Upper lobe of right lung (tissue), 1 donor: ENCODE measurements around the gene PHRF1. TPM values are rescaled to one million over a fixed set of nuclear protein-coding genes. Genes with fewer than 3 reads are reported as not detected.
A peak's percentile ranks its signal among the peaks of the same experiment; 100 is the strongest.

ENCODE experiments used
- ATAC-seq: fragments of 200-7000 bp; cut with Tn5 transposase; one replicate; pipeline ENCODE4 v1.9.1; 2020; ENCODE audit warnings: mild to moderate bottlenecking, moderate library complexity
- DNase-seq: peaks from one replicate; pipeline ENCODE4 v3.0.0-alpha.2; 2020
- H3K27ac ChIP-seq: fragments of 200-600 bp; one replicate; pipeline ENCODE4 v1.8.0; 2022
- H3K27me3 ChIP-seq: fragments of 200-600 bp; one replicate; pipeline ENCODE4 v1.8.0; 2022; ENCODE audit warnings: mild to moderate bottlenecking
- H3K36me3 ChIP-seq: fragments of 200-600 bp; one replicate; pipeline ENCODE4 v1.8.0; 2022
- H3K4me1 ChIP-seq: fragments of 200-600 bp; one replicate; pipeline ENCODE4 v1.8.0; 2022
- H3K4me3 ChIP-seq: fragments of 200-600 bp; one replicate; pipeline ENCODE4 v1.8.0; 2022; ENCODE audit warnings: mild to moderate bottlenecking
- H3K9me3 ChIP-seq: fragments of 200-600 bp; one replicate; pipeline ENCODE4 v1.8.0; 2022
- CTCF ChIP-seq: fragments of 200-600 bp; IDR thresholded peaks from one replicate; pipeline ENCODE4 v1.8.0; 2022; ENCODE audit warnings: antibody characterized with exemption
- intact Hi-C: fragments of 100-400 bp; cut with DNase I; formaldehyde crosslinking; loops from one replicate; pipeline ENCODE4 v1.11.0; 2022
- total RNA-seq: library from RNA; stranded (reverse); fragmentation: NEBNext Ultra II Directional; extraction: Animal tissue kit (Norgen Biotek cat#: 25700); gene quantifications from one replicate; pipeline ENCODE4 v1.2.1, GENCODE V29; 2021
- donor health status: DM: no; HTN: yes; CAD: no; lungs with severe emphysema.

Gene PHRF1
- total RNA-seq, 1 donor from 2014 or later = 31.0 TPM

- Histone ChIP-seq H3K9me3 (no peaks in the 10 kb centered on the region), H3K4me3 (no peak overlapping the region), H3K36me3 (peaks cover 35% of the 10 kb centered on the region), H3K4me1 (peaks cover 24% of the 10 kb centered on the region), H3K27ac (no peak overlapping the region), H3K27me3 (no peaks in the 10 kb centered on the region)
- no peak for TF ChIP-seq CTCF
- ATAC-seq = no peak
- intact Hi-C loops = no loop called here
- no peak for DNase-seq
Observed at GRCh38 chr11:579830-580601, 3.7 kb downstream of the PHRF1 start.

DNA sequence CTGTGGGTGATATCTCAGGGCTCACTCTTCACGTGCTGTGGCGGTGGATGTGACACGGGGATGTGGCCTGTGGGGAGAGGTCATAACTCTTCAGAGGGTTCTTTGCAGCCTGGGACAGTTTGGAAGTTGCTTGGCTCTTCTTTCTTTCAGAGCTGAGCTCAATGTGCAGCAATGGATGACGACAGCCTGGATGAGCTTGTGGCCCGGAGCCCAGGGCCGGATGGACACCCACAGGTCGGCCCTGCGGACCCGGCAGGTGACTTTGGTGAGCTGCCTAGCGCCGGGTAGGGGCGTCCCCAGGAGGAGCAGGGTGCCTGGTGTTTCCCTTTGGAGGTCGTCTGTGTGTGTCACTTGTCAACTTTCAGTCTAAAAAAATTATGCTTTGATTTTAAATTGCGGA lies 5.1 kb downstream of the PHRF1 start:
- no peak for ATAC-seq
- Histone ChIP-seq H3K27ac (no peak overlapping the region), H3K36me3 (peaks cover 38% of the 10 kb centered on the region), H3K9me3 (no peaks in the 10 kb centered on the region), H3K27me3 (no peaks in the 10 kb centered on the region), H3K4me3 (no peak overlapping the region), H3K4me1 (peaks cover 18% of the 10 kb centered on the region)
- TF ChIP-seq CTCF = no peak
- intact Hi-C loops = no loop called here
- DNase-seq = no peak

- H3K27me3 ChIP-seq = no peaks in the 10 kb centered on the region
- intact Hi-C loops = no loop called here
- H3K9me3 ChIP-seq = no peaks in the 10 kb centered on the region
- peaks cover 42% of the 10 kb centered on the region for H3K36me3 ChIP-seq
- TF ChIP-seq CTCF = no peak
- H3K4me1 ChIP-seq = peaks cover 18% of the 10 kb centered on the region
- H3K27ac ChIP-seq = no peak overlapping the region
- ATAC-seq (no peak), DNase-seq (no peak)
- H3K4me3 ChIP-seq = no peak overlapping the region
Observed at GRCh38 chr11:581752-582151, 5.5 kb downstream of the PHRF1 start.

DNA sequence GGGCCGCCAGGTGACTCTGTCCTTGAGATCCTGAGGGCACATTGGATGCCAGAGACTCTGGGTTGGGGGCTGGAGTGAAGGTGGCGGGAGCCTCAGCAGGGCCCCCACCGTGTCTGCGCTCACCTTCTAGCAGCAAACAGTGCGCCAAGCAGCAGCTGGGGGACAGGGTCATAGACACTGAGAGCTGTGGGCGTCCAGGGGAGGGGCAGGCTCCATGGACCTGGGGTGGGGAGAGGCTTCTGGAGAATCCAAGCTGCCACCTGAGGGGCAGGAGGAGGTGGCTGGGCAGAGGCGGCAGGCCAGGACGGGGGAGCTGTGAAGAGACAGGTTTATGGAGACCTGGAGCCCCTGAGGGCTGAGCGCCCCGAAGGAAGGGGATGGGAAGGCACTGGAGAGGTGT lies 8.0 kb downstream of the PHRF1 start:
- no peaks in the 10 kb centered on the region for H3K9me3 ChIP-seq
- H3K36me3 ChIP-seq = peaks cover 67% of the 10 kb centered on the region
- H3K4me3 ChIP-seq = no peak overlapping the region
- H3K4me1 ChIP-seq = no peaks in the 10 kb centered on the region
- TF ChIP-seq CTCF = no peak
- H3K27ac ChIP-seq = no peak overlapping the region
- intact Hi-C loops = no loop called here
- DNase-seq (no peak), ATAC-seq (no peak)
- no peaks in the 10 kb centered on the region for H3K27me3 ChIP-seq

DNA sequence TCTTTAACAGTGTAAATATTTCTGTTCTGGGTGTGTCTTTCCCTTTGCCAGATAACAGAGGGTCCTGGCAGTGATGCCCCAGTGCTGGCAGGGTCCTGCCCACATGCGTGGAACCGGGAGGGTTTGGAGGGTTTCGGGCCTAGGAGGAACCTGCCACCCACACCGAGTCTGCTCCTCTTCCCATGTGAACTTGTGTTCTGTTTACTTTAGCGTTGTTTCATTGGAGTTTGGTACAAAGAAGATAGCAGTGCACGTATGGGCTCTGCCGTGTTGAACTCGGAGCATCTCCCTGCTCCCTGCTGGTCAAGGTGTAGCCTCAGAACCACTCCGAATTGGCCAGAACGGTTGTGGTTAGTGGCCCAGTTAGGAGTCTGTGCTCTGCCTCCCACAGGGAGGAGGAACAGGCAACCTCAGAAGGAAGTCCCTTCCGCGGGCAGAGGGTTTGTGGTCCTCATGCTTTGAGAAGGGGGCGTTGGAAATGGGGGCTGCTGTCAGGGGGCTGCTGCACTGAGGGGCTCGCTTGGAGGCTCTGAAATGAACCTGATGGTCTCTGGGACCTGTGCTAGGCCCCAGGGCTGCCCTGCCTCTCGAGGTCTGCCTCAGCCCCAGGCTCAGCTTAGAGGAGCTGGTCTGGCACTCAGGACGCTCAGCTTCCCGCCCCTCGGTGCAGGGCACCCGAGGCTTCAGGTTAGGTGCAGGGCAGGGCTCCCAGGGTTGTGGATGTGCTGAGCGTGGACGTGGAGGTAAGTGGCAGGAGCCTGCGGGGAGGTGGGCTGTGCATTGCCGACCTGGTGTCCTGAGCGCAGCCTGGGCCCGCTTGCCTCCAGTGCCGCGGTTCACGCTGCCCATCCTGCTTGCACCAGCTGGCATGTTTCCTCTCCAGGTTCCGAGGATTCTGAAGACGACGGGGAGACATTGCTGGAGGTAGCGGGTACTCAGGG lies 10.4 kb downstream of the PHRF1 start:
- Histone ChIP-seq H3K36me3 (peaks cover 81% of the 10 kb centered on the region), H3K27ac (no peak overlapping the region)

More for the DNA sequence above, 10.4 kb downstream of the PHRF1 start:
- Histone ChIP-seq H3K4me3 (no peak overlapping the region), H3K9me3 (no peaks in the 10 kb centered on the region), H3K4me1 (no peaks in the 10 kb centered on the region), H3K27me3 (no peaks in the 10 kb centered on the region)
- DNase-seq = no peak
- TF ChIP-seq CTCF = no peak
- ATAC-seq = peak; percentile 6
- intact Hi-C loops = no loop called here
